Measurements from ENCODE around the gene IER5.

GRCh38 chr1:181106022-181106312 lies 17.5 kb downstream of the IER5 start:
- TF ChIP-seq POLR2AphosphoS5 (IDR thresholded peaks at IDR 0.05; ENCODE audit: low read depth, low read length) (no peak), USF2 (IDR thresholded peaks at IDR 0.05; ENCODE audit: borderline replicate concordance, low read depth, low read length) (no peak), RAD21 (IDR thresholded peaks at IDR 0.05; ENCODE audit: low read length) (no peak), EP300 (IDR thresholded peaks at IDR 0.05; ENCODE audit: borderline replicate concordance in 1 of 2, low read depth in 1 of 2, low read length in 1 of 2) (no peak), JUND (IDR thresholded peaks at IDR 0.05) (no peak), CTCF (IDR thresholded peaks at IDR 0.05) (no peak)
